Fibroblast of pulmonary artery (primary cell): ENCODE measurements around the gene TEX35.

Experiments
- DNase-seq: peaks from one replicate; pipeline ENCODE4 v3.0.0-alpha.2; 2010; ENCODE audit warnings: low read depth
- H3K4me3 ChIP-seq: replicated peaks from 2 replicates; pipeline ENCODE4 v1.5.1; 2011; ENCODE audit warnings: low read depth, mild to moderate bottlenecking, control low read depth, low read length, moderate library complexity
- TF ChIP-seq, protein P1 (sequence below): IDR thresholded peaks from 2 replicates; pipeline ENCODE4 v1.5.1; 2011; ENCODE audit warnings: mild to moderate bottlenecking, control low read depth, low read length, inconsistent platforms; ENCODE audit errors: missing control alignments

The TEX35 gene

GRCh38 chr1:178503849-178504248 lies 9.1 kb upstream of the TEX35 start:
- no peak overlapping the region for H3K4me3 ChIP-seq
- DNase-seq: no peak
- TF ChIP-seq, protein P1, sequence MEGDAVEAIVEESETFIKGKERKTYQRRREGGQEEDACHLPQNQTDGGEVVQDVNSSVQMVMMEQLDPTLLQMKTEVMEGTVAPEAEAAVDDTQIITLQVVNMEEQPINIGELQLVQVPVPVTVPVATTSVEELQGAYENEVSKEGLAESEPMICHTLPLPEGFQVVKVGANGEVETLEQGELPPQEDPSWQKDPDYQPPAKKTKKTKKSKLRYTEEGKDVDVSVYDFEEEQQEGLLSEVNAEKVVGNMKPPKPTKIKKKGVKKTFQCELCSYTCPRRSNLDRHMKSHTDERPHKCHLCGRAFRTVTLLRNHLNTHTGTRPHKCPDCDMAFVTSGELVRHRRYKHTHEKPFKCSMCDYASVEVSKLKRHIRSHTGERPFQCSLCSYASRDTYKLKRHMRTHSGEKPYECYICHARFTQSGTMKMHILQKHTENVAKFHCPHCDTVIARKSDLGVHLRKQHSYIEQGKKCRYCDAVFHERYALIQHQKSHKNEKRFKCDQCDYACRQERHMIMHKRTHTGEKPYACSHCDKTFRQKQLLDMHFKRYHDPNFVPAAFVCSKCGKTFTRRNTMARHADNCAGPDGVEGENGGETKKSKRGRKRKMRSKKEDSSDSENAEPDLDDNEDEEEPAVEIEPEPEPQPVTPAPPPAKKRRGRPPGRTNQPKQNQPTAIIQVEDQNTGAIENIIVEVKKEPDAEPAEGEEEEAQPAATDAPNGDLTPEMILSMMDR: no peak

- no peak overlapping the region for H3K4me3 ChIP-seq
- DNase-seq: no peak
- TF ChIP-seq, protein P1: no peak
These were observed 8.6 kb upstream of the TEX35 start for GRCh38 chr1:178504286-178504685.

DNA sequence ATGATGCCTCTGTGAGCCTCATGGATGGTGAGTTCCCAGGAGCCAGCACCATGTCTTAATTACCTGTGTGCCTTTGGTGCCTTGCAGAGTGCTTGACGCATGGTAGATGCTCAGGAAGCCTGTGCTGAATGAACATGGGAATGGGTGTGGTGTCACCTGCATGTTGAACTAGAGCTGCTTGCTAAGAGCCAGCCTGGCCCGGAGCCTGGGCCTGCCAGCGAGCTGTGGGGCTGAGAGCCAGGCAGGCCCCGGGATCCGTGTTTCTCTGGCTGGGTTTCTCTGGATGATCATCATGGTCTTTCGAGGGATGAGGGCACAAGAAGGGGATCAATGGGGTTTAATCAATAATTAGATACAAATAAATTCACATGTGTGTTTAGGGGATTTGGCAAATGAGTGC lies 6.7 kb upstream of the TEX35 start:
- no peak for DNase-seq
- H3K4me3 ChIP-seq: no peak overlapping the region
- TF ChIP-seq, protein P1: no peak

- no peak overlapping the region for H3K4me3 ChIP-seq
- DNase-seq: no peak
- TF ChIP-seq, protein P1: no peak
These were observed 6.2 kb upstream of the TEX35 start for GRCh38 chr1:178506669-178507068.

GRCh38 chr1:178509414-178510007 lies 3.4 kb upstream of the TEX35 start:
- TF ChIP-seq, protein P1: no peak
- DNase-seq: peak; percentile 29
- H3K4me3 ChIP-seq: no peak overlapping the region

GRCh38 chr1:178510155-178510554 lies 2.8 kb upstream of the TEX35 start:
- no peak overlapping the region for H3K4me3 ChIP-seq
- TF ChIP-seq, protein P1: no peak
- no peak for DNase-seq

GRCh38 chr1:178513278-178513983 lies 522 bp downstream of the TEX35 start:
- no peak overlapping the region for H3K4me3 ChIP-seq

More at GRCh38 chr1:178513278-178513983, 522 bp downstream of the TEX35 start:
- TF ChIP-seq, protein P1: peak; percentile 11
- DNase-seq: peak; percentile 58
